Psoas muscle (tissue), 8 donors: ENCODE measurements around the gene PRELP. TPM values are rescaled to one million over a fixed set of nuclear protein-coding genes. Genes with fewer than 3 reads are reported as not detected.

Source experiments
- ATAC-seq, 4 donors: fragments of 200-7000 bp; cut with Tn5 transposase; one replicate each; pipeline ENCODE4 v1.9.1; 2020; ENCODE audit warnings: moderate library complexity in 3 of 4, mild to moderate bottlenecking in 2 of 4
- DNase-seq, 2 donors: peaks; one replicate each; pipeline ENCODE4 v3.0.0-alpha.2; 2020
- H3K27ac ChIP-seq: fragments of 200-600 bp; one replicate; pipeline ENCODE4 v1.8.0; 2022
- H3K27me3 ChIP-seq, 3 donors: fragments of 200-600 bp in 1 of 3; one replicate each; pipeline versions ENCODE4 v1.6.1 to v1.8.0; 2013 to 2022; ENCODE audit warnings: low read length in 2 of 3, mild to moderate bottlenecking in 2 of 3, moderate library complexity in 1 of 3; ENCODE audit not compliant: insufficient read depth in 3 of 3
- H3K36me3 ChIP-seq, 2 donors: fragments of 200-600 bp in 1 of 2; one replicate each; pipeline versions ENCODE4 v1.6.1 to v1.8.0; 2013 to 2022; ENCODE audit warnings: low read depth in 1 of 2, mild to moderate bottlenecking in 1 of 2, moderate library complexity in 1 of 2; ENCODE audit not compliant: insufficient read depth in 1 of 2
- H3K4me1 ChIP-seq: fragments of 200-600 bp; one replicate; pipeline ENCODE4 v1.8.0; 2022
- H3K4me3 ChIP-seq: fragments of 200-600 bp; one replicate; pipeline ENCODE4 v1.8.0; 2022; ENCODE audit warnings: mild to moderate bottlenecking
- H3K9me3 ChIP-seq: fragments of 200-600 bp; one replicate; pipeline ENCODE4 v1.8.0; 2022
- CTCF ChIP-seq: fragments of 200-600 bp; IDR thresholded peaks from one replicate; pipeline ENCODE4 v1.8.0; 2022; ENCODE audit warnings: antibody characterized with exemption
- WGBS, 3 donors: extraction: QIAGEN DNeasy Blood & Tissue Kit; methylation state at CpG; one replicate each; pipeline versions ENCODE4 v1.1.6 to v1.1.7; 2013; 5-methylcytosine and 5-hydroxymethylcytosine counted together
- intact Hi-C, 2 donors: fragments of 100-400 bp; cut with DNase I; formaldehyde crosslinking; loops; one replicate each; pipeline versions ENCODE4 v1.11.0 to v1.14.2; 2022
- polyA plus RNA-seq, 3 donors: library from polyadenylated mRNA; stranded (reverse); fragments of 200-250 nt; gene quantifications; one replicate each; pipeline ENCODE4 v1.2.3, GENCODE V29; 2013
- total RNA-seq, 4 donors: library from RNA; stranded (reverse); fragmentation: NEBNext Ultra II Directional in 2 of 4; extraction: Animal tissue kit (Norgen Biotek cat#: 25700) in 2 of 4; gene quantifications; one replicate each; pipeline versions ENCODE4 v1.2.1 to v1.2.4, GENCODE V29; 2021 to 2023
- donor health status: healthy with polysubstance abuse.
- donor health status: DM: no; HTN: no; CAD: no; lungs with moderate emphysema.
- donor health status: Bipolar disorder and iron deficiency.
- donor health status: healthy.
- donor health status: DM: yes; HTN: yes; CAD: no.
- donor health status: DM: no; HTN: no; CAD: no.
- donor health status: DM: no; HTN: no; CAD: no.
- donor health status: DM: yes; HTN: yes; CAD: no.

Gene PRELP
- total and polyA plus RNA-seq, 7 donors = 3.0 to 20.6 (median 6.6) TPM

GRCh38 chr1:203476216-203476814, 709 bp downstream of the PRELP start:
- H3K4me3 ChIP-seq = peak overlapping the region; percentile 44
- WGBS, 3 donors = 60 to 64% (median 63%) methylated on average over 9 of the region's 9 CpGs
- H3K36me3 ChIP-seq = no peaks in the 10 kb centered on the region
- no peak for TF ChIP-seq CTCF
- no peak for DNase-seq
- peak overlapping the region; percentile 16 for H3K27ac ChIP-seq
- no peaks in the 10 kb centered on the region for H3K4me1 ChIP-seq
- ATAC-seq = no peak
- H3K27me3 ChIP-seq = peaks cover 0 to 9% (median 4%) of the 10 kb centered on the region in 3 donors
- H3K9me3 ChIP-seq = no peaks in the 10 kb centered on the region
- intact Hi-C loops = loop anchor here in 1 of 2 donors (2.0 kb wide), 1 partner anchor 16 kb away; no protein-coding TSS in a partner anchor

- no peak for TF ChIP-seq CTCF
- no peaks in the 10 kb centered on the region for H3K36me3 ChIP-seq
- H3K27me3 ChIP-seq = peaks cover 0 to 9% (median 4%) of the 10 kb centered on the region in 3 donors
- no peaks in the 10 kb centered on the region for H3K4me1 ChIP-seq
- intact Hi-C loops = loop anchor here in 1 of 2 donors (2.0 kb wide), 1 partner anchor 15 kb away; no protein-coding TSS in a partner anchor
- ATAC-seq (no peak), DNase-seq (no peak)
- 88 to 92% (median 90%) methylated on average over 3 of the region's 3 CpGs for WGBS, 3 donors
- H3K9me3 ChIP-seq = no peaks in the 10 kb centered on the region
- no peak overlapping the region for H3K27ac ChIP-seq
- H3K4me3 ChIP-seq = peak overlapping the region; percentile 44
These were observed 2.1 kb downstream of the PRELP start for GRCh38 chr1:203477748-203478147.

GRCh38 chr1:203478231-203478630, 2.6 kb downstream of the PRELP start:
- Histone ChIP-seq H3K27ac (no peak overlapping the region), H3K4me3 (peak overlapping the region; percentile 44), H3K27me3 (peaks cover 0 to 9% (median 4%) of the 10 kb centered on the region in 3 donors), H3K4me1 (no peaks in the 10 kb centered on the region), H3K36me3 (no peaks in the 10 kb centered on the region), H3K9me3 (no peaks in the 10 kb centered on the region)
- ATAC-seq = no peak
- intact Hi-C loops = no loop called here
- no peak for DNase-seq
- no peak for TF ChIP-seq CTCF
- WGBS, 3 donors = 82 to 86% (median 85%) methylated on average over 3 of the region's 3 CpGs

- 81 to 93% (median 86%) methylated on average over 5 of the region's 5 CpGs for WGBS, 3 donors
- H3K27ac ChIP-seq = no peak overlapping the region
- peaks cover 0 to 9% (median 4%) of the 10 kb centered on the region in 3 donors for H3K27me3 ChIP-seq
- ATAC-seq (no peak), DNase-seq (no peak)
- TF ChIP-seq CTCF = no peak
- no peaks in the 10 kb centered on the region for H3K4me1 ChIP-seq
- no peaks in the 10 kb centered on the region for H3K36me3 ChIP-seq
- intact Hi-C loops = no loop called here
- H3K4me3 ChIP-seq = no peak overlapping the region
- H3K9me3 ChIP-seq = no peaks in the 10 kb centered on the region
These were observed 3.4 kb downstream of the PRELP start for GRCh38 chr1:203478986-203479385.

- TF ChIP-seq CTCF = no peak
- Histone ChIP-seq H3K27me3 (peaks cover 0 to 9% (median 4%) of the 10 kb centered on the region in 3 donors), H3K9me3 (no peaks in the 10 kb centered on the region), H3K36me3 (no peaks in the 10 kb centered on the region), H3K27ac (no peak overlapping the region), H3K4me1 (no peaks in the 10 kb centered on the region), H3K4me3 (no peak overlapping the region)
- no peak for ATAC-seq
- intact Hi-C loops = no loop called here
- WGBS, 3 donors = 46 to 73% (median 69%) methylated on average over 2 of the region's 2 CpGs
- no peak for DNase-seq
These were observed 4.0 kb downstream of the PRELP start for GRCh38 chr1:203479646-203480045.
